HFF-Myc (cell line): ENCODE data around the gene ALG12.

Experiments used
- DNase-seq: peaks from one replicate; pipeline ENCODE4 v3.0.0-alpha.2; 2011; ENCODE audit warnings: low read depth; ENCODE audit errors: extremely low read depth
- H3K4me3 ChIP-seq: replicated peaks from 2 replicates; pipeline ENCODE4 v1.5.1; 2011; ENCODE audit warnings: low read depth, mild to moderate bottlenecking, control low read depth, low read length
- CTCF ChIP-seq: IDR thresholded peaks from 2 replicates; pipeline ENCODE4 v1.5.1; 2012; ENCODE audit warnings: mild to moderate bottlenecking, low read depth, low read length, control low read depth; ENCODE audit errors: missing control alignments

ALG12 gene

GRCh38 chr22:49907807-49908206, 10.4 kb downstream of the ALG12 start:
- DNase-seq, result no peak
- TF ChIP-seq CTCF, result no peak
- no peak overlapping the region for H3K4me3 ChIP-seq

GRCh38 chr22:49906799-49907290, 11.4 kb downstream of the ALG12 start:
- no peak for DNase-seq
- no peak overlapping the region for H3K4me3 ChIP-seq
- TF ChIP-seq CTCF, result no peak

GRCh38 chr22:49906071-49906798, 12.0 kb downstream of the ALG12 start:
- DNase-seq, result no peak
- no peak for TF ChIP-seq CTCF
- H3K4me3 ChIP-seq, result no peak overlapping the region

- H3K4me3 ChIP-seq, result no peak overlapping the region
- no peak for TF ChIP-seq CTCF
- no peak for DNase-seq
These were observed 12.8 kb downstream of the ALG12 start for GRCh38 chr22:49905465-49905864.

- TF ChIP-seq CTCF, result no peak
- no peak overlapping the region for H3K4me3 ChIP-seq
- DNase-seq, result no peak
These were observed 14.2 kb downstream of the ALG12 start for GRCh38 chr22:49904040-49904369.

GRCh38 chr22:49903322-49904039, 14.8 kb downstream of the ALG12 start:
- DNase-seq, result no peak

More at GRCh38 chr22:49903322-49904039, 14.8 kb downstream of the ALG12 start:
- no peak for TF ChIP-seq CTCF
- no peak overlapping the region for H3K4me3 ChIP-seq
